HEK293 (cell line): ENCODE measurements around the gene PKP2.

Source experiments
- CTCF ChIA-PET: fragments of 350-600 bp; formaldehyde crosslinking; extraction: SDS; loops from one replicate; lab custom pipeline; 2021; ENCODE audit warnings: antibody characterized with exemption; lab: Yijun Ruan, JAX
- POLR2A ChIA-PET: fragments of 300-600 bp; formaldehyde crosslinking; extraction: SDS; loops from one replicate; lab custom pipeline; 2020; ENCODE audit warnings: antibody characterized with exemption, inconsistent platforms; lab: Yijun Ruan, JAX
- H3K27ac ChIP-seq: fragments of 200-500 bp; sonication (Bioruptor generic); 2 replicates; pipeline ENCODE4 v1.5.1; 2014; ENCODE audit warnings: low read depth, low read length, control low read depth, inconsistent platforms; ENCODE audit errors: extremely low read depth
- H3K36me3 ChIP-seq, 2 experiments: fragments of 200-500 bp in 1 of 2; sonication (Bioruptor generic) in 1 of 2; 1 replicate in 1 of 2; 2 replicates in 1 of 2; pipeline ENCODE4 v1.5.1; 2014 to 2017; ENCODE audit warnings: inconsistent platforms in 2 of 2, low read length in 2 of 2; ENCODE audit not compliant: control insufficient read depth in 2 of 2, insufficient read depth in 1 of 2
- H3K4me1 ChIP-seq: fragments of 200-500 bp; sonication (Bioruptor generic); 2 replicates; pipeline ENCODE4 v1.5.1; 2014; ENCODE audit warnings: mild to moderate bottlenecking, low read length, inconsistent platforms; ENCODE audit not compliant: control insufficient read depth, insufficient read depth
- H3K4me3 ChIP-seq: 2 replicates; pipeline ENCODE4 v1.5.1; 2011; ENCODE audit warnings: low read depth, mild to moderate bottlenecking, control low read depth, low read length, moderate library complexity
- H3K9me3 ChIP-seq: fragments of 200-500 bp; sonication (Bioruptor generic); 2 replicates; pipeline ENCODE4 v1.5.1; 2014; ENCODE audit warnings: low read depth, low read length, inconsistent platforms; ENCODE audit not compliant: control insufficient read depth, insufficient read depth
- SCRT2 ChIP-seq: fragments of 450-650 bp; formaldehyde crosslinking; IDR thresholded peaks from 2 replicates; pipeline ENCODE4 v1.5.1; 2016; ENCODE audit warnings: missing biosample characterization, missing genetic modification characterization
- YY2 ChIP-seq: fragments of 450-650 bp; formaldehyde crosslinking; IDR thresholded peaks from 2 replicates; pipeline ENCODE4 v1.5.1; 2016; ENCODE audit warnings: missing biosample characterization, missing genetic modification characterization
- ZBTB1 ChIP-seq: fragments of 450-650 bp; formaldehyde crosslinking; IDR thresholded peaks from 2 replicates; pipeline ENCODE4 v1.5.1; 2016; ENCODE audit warnings: missing biosample characterization, missing genetic modification characterization
- ZBTB26 ChIP-seq: fragments of 450-650 bp; formaldehyde crosslinking; optimal IDR thresholded peaks from 2 replicates; pipeline ENCODE3; 2016; ENCODE audit warnings: missing biosample characterization, mild to moderate bottlenecking, missing genetic modification characterization
- ZFHX2 ChIP-seq: fragments of 450-650 bp; formaldehyde crosslinking; conservative IDR thresholded peaks from 2 replicates; pipeline ENCODE4 v1.5.1; 2016; ENCODE audit warnings: missing biosample characterization, missing genetic modification characterization
- ZNF16 ChIP-seq: fragments of 450-650 bp; formaldehyde crosslinking; IDR thresholded peaks from 2 replicates; pipeline ENCODE4 v1.5.1; 2016; ENCODE audit warnings: low read depth, missing biosample characterization, missing genetic modification characterization
- ZNF174 ChIP-seq: fragments of 450-650 bp; formaldehyde crosslinking; IDR thresholded peaks from 2 replicates; pipeline ENCODE4 v1.5.0; 2017; ENCODE audit warnings: missing biosample characterization, mild to moderate bottlenecking, missing genetic modification characterization
- ZNF202 ChIP-seq: fragments of 450-650 bp; formaldehyde crosslinking; IDR thresholded peaks from 2 replicates; pipeline ENCODE4 v1.5.1; 2016; ENCODE audit warnings: missing biosample characterization, missing genetic modification characterization, borderline replicate concordance
- ZNF324 ChIP-seq: fragments of 450-650 bp; formaldehyde crosslinking; IDR thresholded peaks from 2 replicates; pipeline ENCODE4 v1.5.1; 2016; ENCODE audit warnings: missing biosample characterization, missing genetic modification characterization
- ZNF366 ChIP-seq: fragments of 450-650 bp; formaldehyde crosslinking; conservative IDR thresholded peaks from 2 replicates; pipeline ENCODE4 v1.5.1; 2016; ENCODE audit warnings: missing biosample characterization, missing genetic modification characterization
- ZNF391 ChIP-seq: fragments of 450-650 bp; formaldehyde crosslinking; IDR thresholded peaks from 2 replicates; pipeline ENCODE4 v1.5.1; 2016; ENCODE audit warnings: low read depth, missing biosample characterization, missing genetic modification characterization, borderline replicate concordance
- ZNF513 ChIP-seq: fragments of 450-650 bp; IDR thresholded peaks from 2 replicates; pipeline ENCODE4 v1.5.1; 2018; ENCODE audit warnings: missing biosample characterization, missing genetic modification characterization
- ZNF521 ChIP-seq: fragments of 450-650 bp; formaldehyde crosslinking; IDR thresholded peaks from 2 replicates; pipeline ENCODE4 v1.5.1; 2017; ENCODE audit warnings: missing biosample characterization, mild to moderate bottlenecking, missing genetic modification characterization
- ZNF560 ChIP-seq: fragments of 450-650 bp; formaldehyde crosslinking; IDR thresholded peaks from 2 replicates; pipeline ENCODE4 v1.5.1; 2017; ENCODE audit warnings: missing biosample characterization, missing genetic modification characterization, borderline replicate concordance
- ZNF600 ChIP-seq: fragments of 450-650 bp; formaldehyde crosslinking; IDR thresholded peaks from 2 replicates; pipeline ENCODE4 v1.5.1; 2016; ENCODE audit warnings: missing biosample characterization, missing genetic modification characterization
- ZNF670 ChIP-seq: fragments of 450-650 bp; formaldehyde crosslinking; IDR thresholded peaks from 2 replicates; pipeline ENCODE4 v1.5.1; 2016; ENCODE audit warnings: missing biosample characterization, missing genetic modification characterization, low read depth
- ZNF677 ChIP-seq: fragments of 450-650 bp; IDR thresholded peaks from 2 replicates; pipeline ENCODE4 v1.5.0; 2018; ENCODE audit warnings: missing biosample characterization, mild to moderate bottlenecking, missing genetic modification characterization, moderate library complexity
- ZNF707 ChIP-seq: fragments of 450-650 bp; formaldehyde crosslinking; IDR thresholded peaks from 2 replicates; pipeline ENCODE4 v1.5.1; 2016; ENCODE audit warnings: missing biosample characterization, missing genetic modification characterization
- ZNF837 ChIP-seq: fragments of 450-650 bp; formaldehyde crosslinking; IDR thresholded peaks from 2 replicates; pipeline ENCODE4 v1.5.1; 2016; ENCODE audit warnings: missing biosample characterization, missing genetic modification characterization
- ZSCAN30 ChIP-seq: fragments of 450-650 bp; IDR thresholded peaks from 2 replicates; pipeline ENCODE4 v1.5.1; 2018; ENCODE audit warnings: missing biosample characterization, mild to moderate bottlenecking, missing genetic modification characterization, moderate library complexity
- ZXDB ChIP-seq: fragments of 450-650 bp; formaldehyde crosslinking; IDR thresholded peaks from 2 replicates; pipeline ENCODE4 v1.5.1; 2016; ENCODE audit warnings: missing biosample characterization, missing genetic modification characterization
- TF ChIP-seq, protein P1 (sequence below): fragments of 450-650 bp; formaldehyde crosslinking; IDR thresholded peaks from 2 replicates; pipeline ENCODE4 v1.5.1; 2017; ENCODE audit warnings: missing biosample characterization, missing genetic modification characterization
- TF ChIP-seq, protein P2 (sequence below): fragments of 450-650 bp; formaldehyde crosslinking; IDR thresholded peaks from 2 replicates; pipeline ENCODE4 v1.5.1; 2016; ENCODE audit warnings: missing biosample characterization, missing genetic modification characterization
- TF ChIP-seq, protein P3 (sequence below): fragments of 450-650 bp; IDR thresholded peaks from 2 replicates; pipeline ENCODE4 v1.5.1; 2018; ENCODE audit warnings: missing biosample characterization, mild to moderate bottlenecking, missing genetic modification characterization
- TF ChIP-seq, protein P4 (sequence below): fragments of 450-650 bp; formaldehyde crosslinking; IDR thresholded peaks from 2 replicates; pipeline ENCODE4 v1.5.0; 2017; ENCODE audit warnings: missing biosample characterization, missing genetic modification characterization, borderline replicate concordance

The PKP2 gene

GRCh38 chr12:32828120-32828519 lies 68.5 kb downstream of the PKP2 start:
- POLR2A ChIA-PET, result no interaction called here
- TF ChIP-seq YY2 (tag by site-specific recombination) (no peak), ZNF391 (tag by site-specific recombination) (no peak), ZSCAN30 (tag by site-specific recombination) (no peak), ZNF202 (tag by site-specific recombination) (no peak), ZXDB (tag by site-specific recombination) (no peak)
- TF ChIP-seq, protein P1, sequence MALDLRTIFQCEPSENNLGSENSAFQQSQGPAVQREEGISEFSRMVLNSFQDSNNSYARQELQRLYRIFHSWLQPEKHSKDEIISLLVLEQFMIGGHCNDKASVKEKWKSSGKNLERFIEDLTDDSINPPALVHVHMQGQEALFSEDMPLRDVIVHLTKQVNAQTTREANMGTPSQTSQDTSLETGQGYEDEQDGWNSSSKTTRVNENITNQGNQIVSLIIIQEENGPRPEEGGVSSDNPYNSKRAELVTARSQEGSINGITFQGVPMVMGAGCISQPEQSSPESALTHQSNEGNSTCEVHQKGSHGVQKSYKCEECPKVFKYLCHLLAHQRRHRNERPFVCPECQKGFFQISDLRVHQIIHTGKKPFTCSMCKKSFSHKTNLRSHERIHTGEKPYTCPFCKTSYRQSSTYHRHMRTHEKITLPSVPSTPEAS (tag by site-specific recombination), result no peak
- TF ChIP-seq, all 188 proteins: peak for 0
- no peaks in the 10 kb centered on the region for H3K9me3 ChIP-seq
- peaks cover 0 to 6% of the 10 kb centered on the region in 2 experiments; a peak in 2 of 3 replicates for H3K36me3 ChIP-seq
- no peaks in the 10 kb centered on the region for H3K4me1 ChIP-seq
- CTCF ChIA-PET, result no interaction called here
- H3K4me3 ChIP-seq, result no peak overlapping the region
- H3K27ac ChIP-seq, result no peak overlapping the region

DNA sequence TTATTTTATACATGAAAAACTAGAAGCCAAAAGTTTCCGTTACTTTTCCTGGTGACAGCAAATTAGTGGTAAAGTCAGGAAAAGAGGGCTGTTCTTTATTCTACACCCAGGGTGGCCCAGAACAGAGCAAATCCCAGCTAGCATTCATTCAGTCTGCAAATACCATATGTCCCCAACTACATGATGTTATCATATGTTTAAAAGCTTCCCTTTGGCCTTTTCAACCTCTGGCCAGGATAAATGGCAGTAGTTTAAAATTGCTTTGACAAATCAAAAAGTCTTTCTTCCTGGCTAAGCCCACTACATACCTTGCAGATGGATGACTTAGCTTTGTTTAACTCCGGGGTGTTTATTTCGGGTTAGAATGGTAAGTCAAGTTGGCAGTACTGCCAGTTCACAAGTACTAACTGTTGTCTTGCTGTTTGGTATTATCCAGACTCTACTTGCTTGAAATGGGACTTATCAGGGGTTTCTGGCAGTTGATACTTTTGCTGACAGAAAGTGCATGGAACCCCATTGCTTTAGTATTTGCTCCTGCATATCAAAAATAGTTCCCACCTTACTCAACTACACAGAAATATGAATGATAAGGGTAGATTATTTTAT lies 69.7 kb downstream of the PKP2 start:
- H3K27ac ChIP-seq, result no peak overlapping the region
- ChIA-PET CTCF (interaction anchor here (0.6 to 0.8 kb wide), 2 partner anchors 81 to 688 kb away, joined by 3 read pairs; no protein-coding TSS in a partner anchor), POLR2A (interaction anchor here (0.6 kb wide), 1 partner anchor 73 kb away, joined by 10 read pairs; no protein-coding TSS in a partner anchor)
- peaks cover 5 to 15% of the 10 kb centered on the region in 2 experiments; a peak in 2 of 3 replicates for H3K36me3 ChIP-seq
- no peaks in the 10 kb centered on the region for H3K4me1 ChIP-seq
- H3K4me3 ChIP-seq, result no peak overlapping the region
- no peaks in the 10 kb centered on the region for H3K9me3 ChIP-seq
- TF ChIP-seq ZNF174 (no peak), ZNF600 (tag by site-specific recombination) (no peak), ZNF324 (no peak), ZNF707 (tag by site-specific recombination) (no peak), ZNF513 (tag by site-specific recombination) (no peak), SCRT2 (no peak), ZFHX2 (tag by site-specific recombination) (no peak), ZNF16 (no peak), ZNF560 (no peak), ZNF521 (tag by site-specific recombination) (no peak), ZBTB26 (tag by site-specific recombination) (no peak), ZNF670 (no peak), ZNF837 (tag by site-specific recombination) (no peak), ZNF677 (no peak), ZNF366 (tag by site-specific recombination) (no peak), ZBTB1 (tag by site-specific recombination) (no peak)
- TF ChIP-seq, protein P2, sequence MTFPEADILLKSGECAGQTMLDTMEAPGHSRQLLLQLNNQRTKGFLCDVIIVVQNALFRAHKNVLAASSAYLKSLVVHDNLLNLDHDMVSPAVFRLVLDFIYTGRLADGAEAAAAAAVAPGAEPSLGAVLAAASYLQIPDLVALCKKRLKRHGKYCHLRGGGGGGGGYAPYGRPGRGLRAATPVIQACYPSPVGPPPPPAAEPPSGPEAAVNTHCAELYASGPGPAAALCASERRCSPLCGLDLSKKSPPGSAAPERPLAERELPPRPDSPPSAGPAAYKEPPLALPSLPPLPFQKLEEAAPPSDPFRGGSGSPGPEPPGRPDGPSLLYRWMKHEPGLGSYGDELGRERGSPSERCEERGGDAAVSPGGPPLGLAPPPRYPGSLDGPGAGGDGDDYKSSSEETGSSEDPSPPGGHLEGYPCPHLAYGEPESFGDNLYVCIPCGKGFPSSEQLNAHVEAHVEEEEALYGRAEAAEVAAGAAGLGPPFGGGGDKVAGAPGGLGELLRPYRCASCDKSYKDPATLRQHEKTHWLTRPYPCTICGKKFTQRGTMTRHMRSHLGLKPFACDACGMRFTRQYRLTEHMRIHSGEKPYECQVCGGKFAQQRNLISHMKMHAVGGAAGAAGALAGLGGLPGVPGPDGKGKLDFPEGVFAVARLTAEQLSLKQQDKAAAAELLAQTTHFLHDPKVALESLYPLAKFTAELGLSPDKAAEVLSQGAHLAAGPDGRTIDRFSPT (tag by site-specific recombination), result no peak
- TF ChIP-seq, protein P3, sequence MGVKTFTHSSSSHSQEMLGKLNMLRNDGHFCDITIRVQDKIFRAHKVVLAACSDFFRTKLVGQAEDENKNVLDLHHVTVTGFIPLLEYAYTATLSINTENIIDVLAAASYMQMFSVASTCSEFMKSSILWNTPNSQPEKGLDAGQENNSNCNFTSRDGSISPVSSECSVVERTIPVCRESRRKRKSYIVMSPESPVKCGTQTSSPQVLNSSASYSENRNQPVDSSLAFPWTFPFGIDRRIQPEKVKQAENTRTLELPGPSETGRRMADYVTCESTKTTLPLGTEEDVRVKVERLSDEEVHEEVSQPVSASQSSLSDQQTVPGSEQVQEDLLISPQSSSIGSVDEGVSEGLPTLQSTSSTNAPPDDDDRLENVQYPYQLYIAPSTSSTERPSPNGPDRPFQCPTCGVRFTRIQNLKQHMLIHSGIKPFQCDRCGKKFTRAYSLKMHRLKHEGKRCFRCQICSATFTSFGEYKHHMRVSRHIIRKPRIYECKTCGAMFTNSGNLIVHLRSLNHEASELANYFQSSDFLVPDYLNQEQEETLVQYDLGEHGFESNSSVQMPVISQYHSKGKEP (tag by site-specific recombination), result no peak
- TF ChIP-seq, protein P4, sequence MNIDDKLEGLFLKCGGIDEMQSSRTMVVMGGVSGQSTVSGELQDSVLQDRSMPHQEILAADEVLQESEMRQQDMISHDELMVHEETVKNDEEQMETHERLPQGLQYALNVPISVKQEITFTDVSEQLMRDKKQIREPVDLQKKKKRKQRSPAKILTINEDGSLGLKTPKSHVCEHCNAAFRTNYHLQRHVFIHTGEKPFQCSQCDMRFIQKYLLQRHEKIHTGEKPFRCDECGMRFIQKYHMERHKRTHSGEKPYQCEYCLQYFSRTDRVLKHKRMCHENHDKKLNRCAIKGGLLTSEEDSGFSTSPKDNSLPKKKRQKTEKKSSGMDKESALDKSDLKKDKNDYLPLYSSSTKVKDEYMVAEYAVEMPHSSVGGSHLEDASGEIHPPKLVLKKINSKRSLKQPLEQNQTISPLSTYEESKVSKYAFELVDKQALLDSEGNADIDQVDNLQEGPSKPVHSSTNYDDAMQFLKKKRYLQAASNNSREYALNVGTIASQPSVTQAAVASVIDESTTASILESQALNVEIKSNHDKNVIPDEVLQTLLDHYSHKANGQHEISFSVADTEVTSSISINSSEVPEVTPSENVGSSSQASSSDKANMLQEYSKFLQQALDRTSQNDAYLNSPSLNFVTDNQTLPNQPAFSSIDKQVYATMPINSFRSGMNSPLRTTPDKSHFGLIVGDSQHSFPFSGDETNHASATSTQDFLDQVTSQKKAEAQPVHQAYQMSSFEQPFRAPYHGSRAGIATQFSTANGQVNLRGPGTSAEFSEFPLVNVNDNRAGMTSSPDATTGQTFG (tag by site-specific recombination), result no peak
